ENCODE results near the gene OTULIN.

DNA sequence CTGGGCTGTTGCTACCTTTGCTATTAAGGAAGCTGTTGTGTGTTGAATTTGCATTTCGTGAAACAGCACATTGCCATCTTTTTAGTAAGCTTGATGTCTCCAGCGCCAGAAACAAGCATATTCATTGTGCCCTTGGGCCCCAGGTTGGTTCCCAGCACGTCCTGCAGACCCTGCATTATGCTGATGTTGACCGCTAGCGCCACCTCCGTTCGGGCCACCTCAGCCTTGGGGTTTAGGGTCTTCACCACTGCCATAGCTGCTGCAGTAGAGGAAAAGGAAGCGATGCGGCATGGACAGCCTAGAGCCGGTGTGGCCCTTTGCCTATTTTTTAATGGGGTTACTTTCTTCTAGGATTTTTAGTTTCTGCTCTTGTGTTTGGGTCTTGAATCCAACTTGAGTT lies 23.8 kb upstream of the OTULIN start:
- TF ChIP-seq, protein P1, sequence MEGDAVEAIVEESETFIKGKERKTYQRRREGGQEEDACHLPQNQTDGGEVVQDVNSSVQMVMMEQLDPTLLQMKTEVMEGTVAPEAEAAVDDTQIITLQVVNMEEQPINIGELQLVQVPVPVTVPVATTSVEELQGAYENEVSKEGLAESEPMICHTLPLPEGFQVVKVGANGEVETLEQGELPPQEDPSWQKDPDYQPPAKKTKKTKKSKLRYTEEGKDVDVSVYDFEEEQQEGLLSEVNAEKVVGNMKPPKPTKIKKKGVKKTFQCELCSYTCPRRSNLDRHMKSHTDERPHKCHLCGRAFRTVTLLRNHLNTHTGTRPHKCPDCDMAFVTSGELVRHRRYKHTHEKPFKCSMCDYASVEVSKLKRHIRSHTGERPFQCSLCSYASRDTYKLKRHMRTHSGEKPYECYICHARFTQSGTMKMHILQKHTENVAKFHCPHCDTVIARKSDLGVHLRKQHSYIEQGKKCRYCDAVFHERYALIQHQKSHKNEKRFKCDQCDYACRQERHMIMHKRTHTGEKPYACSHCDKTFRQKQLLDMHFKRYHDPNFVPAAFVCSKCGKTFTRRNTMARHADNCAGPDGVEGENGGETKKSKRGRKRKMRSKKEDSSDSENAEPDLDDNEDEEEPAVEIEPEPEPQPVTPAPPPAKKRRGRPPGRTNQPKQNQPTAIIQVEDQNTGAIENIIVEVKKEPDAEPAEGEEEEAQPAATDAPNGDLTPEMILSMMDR (conservative IDR thresholded peaks at IDR 0.05; ENCODE audit: low read length) = no peak
- TF ChIP-seq EZH2phosphoT487 (IDR thresholded peaks at IDR 0.05; ENCODE audit: borderline replicate concordance, low read depth, low read length) = no peak
